SH-SY5Y (cell line): ENCODE results near the gene RPLP1.

ENCODE experiments used
- GATA2 ChIP-seq: IDR thresholded peaks from 2 replicates; pipeline ENCODE4 v1.6.1; 2011; ENCODE audit warnings: mild to moderate bottlenecking, low read depth, low read length
- GATA3 ChIP-seq: IDR thresholded peaks from 2 replicates; pipeline ENCODE4 v1.6.1; 2011; ENCODE audit warnings: low read depth, mild to moderate bottlenecking, low read length, moderate library complexity

The RPLP1 gene

DNA sequence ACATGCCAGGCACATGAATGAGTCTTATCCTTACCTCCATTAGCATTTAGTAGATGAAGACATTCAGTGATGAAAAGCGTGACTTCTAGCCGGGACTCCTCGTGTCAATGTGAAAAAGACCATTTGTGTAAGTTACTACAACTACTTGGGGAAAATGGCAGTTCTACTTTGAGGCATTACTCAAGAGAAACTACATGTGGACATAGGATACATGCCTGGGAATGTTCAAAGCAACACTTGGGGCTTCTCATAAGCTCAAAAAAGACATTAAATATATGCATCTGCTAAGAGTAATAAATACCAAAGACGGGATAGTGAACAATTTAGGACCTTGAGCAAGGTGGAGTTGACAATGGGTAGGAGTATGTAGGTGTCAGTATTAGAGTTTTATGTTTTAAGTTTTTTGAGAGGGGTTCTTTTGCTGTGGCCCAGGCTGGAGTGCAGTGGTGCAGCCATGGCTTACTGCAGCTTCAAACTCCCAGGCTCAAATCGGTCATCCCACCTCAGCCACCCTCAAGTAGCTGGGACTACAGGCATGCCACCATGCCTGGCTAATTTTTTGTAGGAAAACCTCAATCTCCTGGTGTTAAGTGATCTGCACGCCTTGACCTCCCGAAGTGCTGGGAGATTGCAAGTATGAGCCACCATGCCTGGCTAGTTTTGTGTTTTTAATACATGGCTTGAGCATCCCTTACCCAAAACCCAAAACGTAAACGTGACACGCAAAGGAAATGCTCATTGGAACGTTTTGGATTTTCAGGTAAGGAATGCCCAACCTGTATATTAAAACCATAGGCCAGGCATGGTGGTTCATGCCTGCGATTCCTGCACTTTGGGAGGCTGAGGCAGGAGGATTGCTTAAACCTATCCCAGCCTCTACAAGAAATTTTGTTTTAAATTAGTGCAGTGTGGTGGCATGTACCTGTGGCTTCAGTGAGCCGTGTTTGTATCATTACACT lies 3.9 kb downstream of the RPLP1 start:
- TF ChIP-seq GATA3 (no peak), GATA2 (no peak)

DNA sequence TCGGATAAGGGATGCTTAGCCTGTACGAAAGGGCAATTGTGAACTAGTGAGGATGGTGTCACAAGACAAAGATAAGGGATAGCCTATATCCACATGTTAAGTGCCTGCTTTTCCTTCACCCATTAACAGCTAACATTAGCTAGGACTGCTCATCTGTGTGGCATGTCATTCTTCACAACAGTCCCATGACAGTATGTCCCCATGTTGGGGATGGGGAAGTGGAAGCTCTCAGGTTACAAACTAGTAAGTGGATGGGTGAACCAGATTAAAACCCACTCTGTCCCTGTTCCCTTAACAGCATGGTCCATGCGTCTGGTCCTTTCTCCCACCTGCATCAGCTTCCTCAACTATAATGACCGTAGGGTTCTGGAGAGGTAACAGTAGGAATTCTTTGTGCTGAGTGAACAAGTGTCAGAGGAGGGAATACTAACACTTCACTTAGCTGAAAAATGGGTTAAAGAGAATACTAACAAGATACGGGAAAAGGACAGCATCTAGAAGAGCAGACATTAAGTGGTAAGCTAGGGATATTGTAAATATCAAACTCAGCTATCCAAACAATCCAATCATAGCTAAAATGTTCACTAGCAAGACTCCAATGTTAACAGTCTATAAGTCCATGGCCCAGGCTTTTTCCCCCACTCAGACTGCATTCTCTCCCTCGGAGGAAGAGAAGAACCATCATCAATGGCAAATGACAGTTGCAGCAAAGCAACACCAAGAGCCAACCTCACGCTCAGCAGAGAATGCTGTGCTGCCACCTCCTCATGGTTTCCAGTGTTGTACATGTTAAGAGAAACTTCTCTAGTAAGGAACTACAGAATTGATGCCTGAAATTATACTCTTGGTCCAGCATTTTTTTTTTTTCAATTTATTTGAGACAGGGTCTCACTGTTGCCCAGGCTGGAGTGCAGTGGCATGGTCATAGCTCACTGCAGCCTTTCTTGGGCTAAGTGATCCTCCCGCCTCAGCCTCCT lies 5.0 kb downstream of the RPLP1 start:
- TF ChIP-seq GATA3: no peak
- no peak for TF ChIP-seq GATA2

DNA sequence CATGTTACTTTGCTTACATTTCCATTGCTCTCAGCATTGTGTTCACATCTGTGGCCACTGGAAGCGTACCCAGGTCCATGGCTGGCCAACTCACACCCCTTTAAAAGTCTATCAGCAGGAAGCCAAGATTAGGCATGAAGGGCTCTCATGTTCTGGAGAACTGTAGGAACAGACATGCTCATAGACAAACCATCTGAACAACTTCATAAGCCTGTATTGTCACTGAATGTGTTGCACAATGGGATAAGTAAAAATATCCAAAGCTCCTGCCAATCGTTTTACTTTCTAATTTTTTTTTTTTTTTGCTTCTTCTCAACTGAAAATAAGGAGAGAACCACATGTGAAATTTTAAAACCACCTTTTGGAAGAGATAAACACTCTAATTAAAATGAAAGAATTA lies 6.4 kb downstream of the RPLP1 start:
- no peak for TF ChIP-seq GATA2
- TF ChIP-seq GATA3: no peak

DNA sequence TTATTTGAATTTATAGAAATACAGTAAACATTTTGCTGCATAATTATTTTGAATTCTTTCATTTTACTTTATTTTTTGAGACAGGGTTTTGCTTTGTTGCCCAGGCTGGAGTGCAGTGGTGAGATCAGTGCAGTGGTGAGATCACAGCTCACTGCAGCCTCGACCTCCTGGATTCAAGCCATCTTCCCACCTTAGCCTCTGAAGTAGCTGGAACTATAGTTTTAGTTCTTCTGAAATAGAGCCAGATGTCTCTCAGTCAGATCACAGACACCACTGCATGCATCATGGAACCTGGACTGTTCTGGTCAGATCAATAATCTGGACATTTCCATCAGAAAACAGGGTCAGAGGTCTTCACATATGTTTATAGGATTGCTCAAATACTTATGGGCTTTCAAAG lies 7.9 kb downstream of the RPLP1 start:
- TF ChIP-seq GATA3 (no peak), GATA2 (no peak)

DNA sequence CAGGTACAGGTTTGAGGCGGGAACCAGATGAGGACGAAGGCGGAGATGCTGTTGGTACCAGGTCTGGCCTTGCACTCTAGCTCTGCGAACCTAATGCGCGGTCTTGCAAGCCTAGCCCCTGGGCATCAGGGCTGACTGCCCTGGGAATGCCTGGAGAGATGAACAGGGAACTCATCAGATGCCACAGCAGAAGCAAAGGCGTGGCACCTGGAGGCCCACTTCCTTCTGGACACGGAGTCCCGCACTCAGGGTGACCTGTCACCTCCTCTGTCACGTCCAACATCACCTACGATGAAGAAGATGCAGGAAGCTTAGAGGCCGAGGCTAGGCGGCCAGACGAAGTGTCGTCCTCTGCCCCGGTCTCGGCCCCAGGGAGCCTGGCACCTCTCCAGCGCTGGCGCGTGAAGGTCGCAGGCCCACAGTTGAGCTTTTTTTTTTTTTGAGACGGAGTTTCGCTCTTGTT lies 9.4 kb downstream of the RPLP1 start:
- TF ChIP-seq GATA2 (no peak), GATA3 (no peak)

DNA sequence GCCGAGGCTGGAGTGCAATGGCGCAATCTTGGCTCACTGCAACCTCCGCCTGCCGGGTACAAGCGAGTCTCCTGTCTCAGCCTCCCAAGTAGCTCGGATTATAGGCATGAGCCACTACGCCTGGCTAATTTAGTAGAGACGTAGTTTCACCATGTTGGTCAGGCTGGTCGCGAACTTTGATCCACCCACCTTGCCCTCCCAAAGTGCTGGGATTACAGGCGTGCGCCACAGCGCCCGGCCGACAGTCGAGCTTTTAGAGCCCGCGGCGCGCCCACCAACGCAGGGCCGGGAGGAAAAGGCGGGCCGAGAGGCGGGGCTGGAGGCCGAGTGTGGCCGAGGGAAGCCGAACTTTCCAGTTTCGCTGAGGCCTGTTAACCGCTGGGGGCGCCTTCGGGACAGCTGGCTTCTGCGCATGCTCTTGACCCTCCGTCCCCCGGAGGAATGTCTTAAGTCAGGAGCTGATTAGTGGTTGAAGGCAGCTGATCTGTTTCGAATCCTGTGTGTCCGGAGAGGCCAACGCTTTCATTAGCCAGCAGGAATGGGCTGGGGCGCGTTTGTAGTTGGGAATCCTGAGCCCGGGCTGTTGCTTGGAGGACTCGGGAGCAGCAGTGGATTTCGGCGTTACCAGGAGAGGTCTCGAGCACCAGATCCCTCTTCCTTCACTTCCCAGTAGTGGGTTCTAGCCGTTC lies 10.0 kb downstream of the RPLP1 start:
- TF ChIP-seq GATA2 (no peak), GATA3 (no peak)

DNA sequence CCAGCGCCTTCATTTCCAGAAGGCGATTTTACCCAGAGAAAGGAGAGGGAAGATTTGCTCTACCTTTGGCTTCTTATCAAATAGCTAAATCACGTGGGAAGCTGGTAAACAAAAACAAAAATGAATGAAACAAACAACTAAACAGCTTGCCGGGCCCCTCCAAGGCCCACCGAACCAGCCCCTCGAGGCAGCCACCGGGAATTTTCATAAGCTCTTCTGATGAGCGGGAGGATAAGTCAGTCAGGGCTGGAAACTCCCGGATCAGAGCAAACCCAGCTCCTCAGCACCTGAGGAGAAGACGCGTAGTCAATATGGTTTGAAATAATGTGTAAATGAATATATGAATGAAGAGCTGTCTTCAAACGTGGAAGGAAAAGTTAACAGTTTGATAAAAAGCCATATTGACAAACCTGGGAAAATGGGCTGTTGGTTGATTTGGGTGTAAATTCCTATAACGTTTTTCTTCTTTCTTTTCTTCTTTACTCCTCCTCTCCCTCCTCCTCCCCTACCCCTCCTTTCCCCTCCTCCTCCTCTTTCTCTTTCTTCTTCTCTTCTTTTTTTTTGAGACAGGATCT lies 10.7 kb downstream of the RPLP1 start:
- no peak for TF ChIP-seq GATA3
- TF ChIP-seq GATA2: no peak

DNA sequence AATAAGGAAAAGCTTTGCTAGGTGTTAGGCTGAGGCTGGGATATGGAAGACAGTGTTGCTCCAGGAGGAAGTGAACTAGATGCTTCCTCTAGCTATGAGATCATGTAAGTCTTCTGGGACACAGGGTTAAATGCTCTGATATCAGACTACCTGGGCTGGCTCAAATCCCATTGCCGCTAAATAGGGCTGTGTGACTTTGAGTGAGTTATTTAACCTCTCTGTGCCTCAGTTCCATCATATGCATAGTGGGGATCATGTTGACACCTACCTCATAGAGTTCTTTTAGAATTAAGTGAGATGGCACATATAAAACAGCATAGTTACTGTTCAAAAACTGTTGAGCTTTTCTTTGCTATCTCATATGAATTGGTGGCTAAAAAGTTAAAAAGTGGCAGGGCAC lies 12.6 kb downstream of the RPLP1 start:
- TF ChIP-seq GATA2 (no peak), GATA3 (no peak)

DNA sequence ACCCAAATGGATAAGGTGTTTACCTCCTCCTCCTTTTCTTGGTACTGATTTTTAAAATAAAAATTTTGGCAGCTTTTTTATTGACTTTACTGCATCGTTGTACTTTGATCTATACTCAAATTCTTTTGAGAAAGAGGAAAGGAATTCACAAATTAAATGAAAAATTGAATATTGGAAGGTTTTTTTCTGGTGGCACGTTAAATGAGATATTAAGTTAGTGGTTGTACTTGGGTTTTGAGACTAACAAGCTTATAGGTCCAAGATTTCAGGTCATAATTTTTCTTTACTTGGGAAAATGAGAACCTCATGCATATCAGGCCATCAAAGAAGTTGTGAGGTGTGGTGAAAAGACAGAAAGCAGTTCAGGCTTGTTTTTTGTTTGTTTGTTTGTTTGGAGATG lies 14.1 kb downstream of the RPLP1 start:
- TF ChIP-seq GATA3: no peak
- TF ChIP-seq GATA2: no peak

DNA sequence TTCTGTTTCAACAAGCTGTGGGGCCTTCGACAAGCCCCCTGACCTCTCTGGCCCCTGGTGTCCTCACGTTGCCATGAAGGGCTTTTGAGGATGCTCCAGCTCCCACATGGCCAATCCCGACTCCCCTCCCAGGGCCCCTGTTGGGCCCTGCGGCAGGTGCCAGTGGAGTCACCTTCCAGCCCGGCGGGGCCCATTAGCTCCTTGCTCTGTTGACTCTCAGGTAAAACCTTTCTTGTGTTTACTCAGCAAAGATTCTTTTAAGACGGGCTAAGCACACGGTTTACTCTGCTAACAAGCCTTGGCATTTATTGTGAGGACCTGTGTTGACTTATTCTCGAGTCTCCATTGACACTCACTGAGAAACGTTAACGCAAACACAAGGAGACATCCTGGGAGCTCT lies 15.0 kb downstream of the RPLP1 start:
- TF ChIP-seq GATA3 (no peak), GATA2 (no peak)

DNA sequence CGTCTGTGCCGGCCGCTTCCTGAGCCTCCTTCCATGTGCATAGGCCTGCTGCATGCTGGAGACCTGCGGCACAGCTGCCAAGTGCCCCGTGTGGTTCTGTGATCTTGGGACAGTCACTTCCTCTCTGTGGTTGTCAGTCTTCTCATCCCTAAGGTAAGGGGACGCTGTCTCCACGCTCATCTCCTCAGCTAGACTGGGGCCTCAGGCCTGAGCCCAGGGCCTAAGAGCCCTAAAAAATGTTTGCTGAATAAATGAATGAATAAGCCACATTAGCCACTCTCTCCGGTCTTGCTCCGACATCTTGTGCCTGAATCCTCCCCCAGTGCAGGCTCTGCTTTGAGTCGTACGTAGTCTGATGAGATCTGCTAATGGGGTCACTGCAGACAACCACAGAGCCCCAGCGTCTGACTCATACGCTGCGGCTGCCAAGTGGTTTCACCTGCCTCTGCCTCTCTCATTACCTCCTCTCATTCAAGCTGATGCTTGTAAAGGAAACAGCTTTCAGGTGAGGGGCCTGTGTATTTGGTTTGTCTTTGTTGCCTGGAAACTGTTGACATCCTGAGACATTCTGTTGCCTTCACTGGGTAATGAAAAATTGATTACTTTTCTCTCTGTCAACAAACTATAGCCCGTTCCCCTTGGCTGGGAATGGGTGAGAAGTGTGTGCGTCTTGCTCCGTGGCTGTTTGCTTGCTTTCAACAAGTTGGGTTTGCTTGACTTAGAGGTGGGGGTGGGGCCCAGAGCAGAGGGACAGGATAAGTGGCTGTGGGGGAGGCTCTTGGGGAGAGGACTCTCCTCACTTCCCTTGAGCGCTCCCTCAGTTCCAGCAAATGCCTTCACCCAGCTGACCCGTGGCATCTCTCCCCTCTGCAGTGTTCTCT lies 15.9 kb downstream of the RPLP1 start:
- TF ChIP-seq GATA3: no peak
- TF ChIP-seq GATA2: no peak

DNA sequence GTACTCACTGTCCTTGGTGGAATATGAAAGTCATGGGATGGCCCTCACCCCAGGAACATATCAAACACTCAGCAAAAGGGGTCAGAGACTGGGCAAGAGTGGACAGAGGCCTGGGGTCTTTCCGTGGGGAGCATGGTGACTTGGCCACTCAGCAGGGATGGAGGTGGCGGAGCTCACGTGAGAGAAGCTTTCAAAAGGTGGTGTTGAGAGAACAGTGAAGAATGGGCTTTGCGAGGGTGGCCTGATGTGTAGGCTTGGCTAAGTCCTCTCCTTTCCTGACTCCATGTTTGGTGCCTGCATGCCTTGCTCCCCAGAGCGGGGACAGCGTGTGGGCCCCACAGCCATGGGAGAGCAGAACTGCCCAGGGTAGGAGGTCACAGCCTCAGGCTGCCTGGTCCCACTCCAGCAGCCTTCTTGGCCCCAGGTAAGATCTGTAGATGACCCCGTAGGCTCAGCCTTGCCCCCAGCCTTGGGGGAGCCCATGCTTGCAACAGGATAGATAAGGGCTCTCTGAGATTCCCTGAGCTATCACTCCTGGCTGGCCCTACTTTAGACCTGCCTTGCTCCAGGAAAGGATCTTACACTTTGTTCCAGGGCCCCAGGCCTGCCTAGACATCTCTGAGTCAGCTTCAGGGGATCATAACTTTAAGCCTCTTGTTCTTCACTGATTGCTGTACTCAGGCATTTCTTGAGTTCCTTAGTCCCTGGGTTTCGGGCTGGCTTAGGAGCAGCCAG lies 17.0 kb downstream of the RPLP1 start:
- no peak for TF ChIP-seq GATA2
- no peak for TF ChIP-seq GATA3

DNA sequence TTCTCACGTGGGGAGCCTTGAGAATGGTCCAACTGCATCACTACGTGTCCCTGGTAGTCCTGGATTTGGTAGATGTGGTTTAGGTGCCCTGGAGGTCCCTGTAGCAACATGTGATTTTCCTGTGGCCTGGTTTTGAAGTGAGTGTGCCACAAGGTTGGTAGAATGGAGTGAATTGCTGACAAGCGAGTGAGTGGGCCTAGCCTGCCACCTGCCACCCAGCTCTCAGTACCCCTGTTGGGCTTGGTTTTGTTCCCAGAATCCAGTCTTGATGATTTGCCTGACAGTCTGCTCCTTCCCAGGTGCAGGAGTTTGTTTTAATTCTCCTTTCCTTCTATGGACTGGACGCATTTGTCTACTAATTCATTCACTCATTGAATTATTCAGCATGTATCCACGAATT lies 19.4 kb downstream of the RPLP1 start:
- no peak for TF ChIP-seq GATA3
- TF ChIP-seq GATA2: no peak
